ENCODE results near the gene HNRNPR. TPM values are rescaled to one million over a fixed set of nuclear protein-coding genes. Genes with fewer than 3 reads are reported as not detected.

Gene HNRNPR
- total RNA-seq, 1 donor from 2014 or later: 146 TPM

GRCh38 chr1:23354245-23354644, 10.2 kb upstream of the HNRNPR start:
- H3K27ac Mint-ChIP-seq (ENCODE audit: unreplicated experiment): no peak overlapping the region
- no peak for DNase-seq (ENCODE audit: low spot score)
- no peaks in the 10 kb centered on the region for H3K4me1 Mint-ChIP-seq (ENCODE audit: unreplicated experiment)
- TF ChIP-seq, protein P1, sequence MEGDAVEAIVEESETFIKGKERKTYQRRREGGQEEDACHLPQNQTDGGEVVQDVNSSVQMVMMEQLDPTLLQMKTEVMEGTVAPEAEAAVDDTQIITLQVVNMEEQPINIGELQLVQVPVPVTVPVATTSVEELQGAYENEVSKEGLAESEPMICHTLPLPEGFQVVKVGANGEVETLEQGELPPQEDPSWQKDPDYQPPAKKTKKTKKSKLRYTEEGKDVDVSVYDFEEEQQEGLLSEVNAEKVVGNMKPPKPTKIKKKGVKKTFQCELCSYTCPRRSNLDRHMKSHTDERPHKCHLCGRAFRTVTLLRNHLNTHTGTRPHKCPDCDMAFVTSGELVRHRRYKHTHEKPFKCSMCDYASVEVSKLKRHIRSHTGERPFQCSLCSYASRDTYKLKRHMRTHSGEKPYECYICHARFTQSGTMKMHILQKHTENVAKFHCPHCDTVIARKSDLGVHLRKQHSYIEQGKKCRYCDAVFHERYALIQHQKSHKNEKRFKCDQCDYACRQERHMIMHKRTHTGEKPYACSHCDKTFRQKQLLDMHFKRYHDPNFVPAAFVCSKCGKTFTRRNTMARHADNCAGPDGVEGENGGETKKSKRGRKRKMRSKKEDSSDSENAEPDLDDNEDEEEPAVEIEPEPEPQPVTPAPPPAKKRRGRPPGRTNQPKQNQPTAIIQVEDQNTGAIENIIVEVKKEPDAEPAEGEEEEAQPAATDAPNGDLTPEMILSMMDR (IDR thresholded peaks at IDR 0.05; ENCODE audit: unreplicated experiment): no peak
- H3K4me3 Mint-ChIP-seq (ENCODE audit: unreplicated experiment): no peak overlapping the region
- H3K27me3 Mint-ChIP-seq (ENCODE audit: unreplicated experiment): peaks cover 10% of the 10 kb centered on the region
- H3K36me3 Mint-ChIP-seq (ENCODE audit: low read depth, unreplicated experiment): peaks cover 14% of the 10 kb centered on the region
- peaks cover 8% of the 10 kb centered on the region for H3K9me3 Mint-ChIP-seq (ENCODE audit: unreplicated experiment)

DNA sequence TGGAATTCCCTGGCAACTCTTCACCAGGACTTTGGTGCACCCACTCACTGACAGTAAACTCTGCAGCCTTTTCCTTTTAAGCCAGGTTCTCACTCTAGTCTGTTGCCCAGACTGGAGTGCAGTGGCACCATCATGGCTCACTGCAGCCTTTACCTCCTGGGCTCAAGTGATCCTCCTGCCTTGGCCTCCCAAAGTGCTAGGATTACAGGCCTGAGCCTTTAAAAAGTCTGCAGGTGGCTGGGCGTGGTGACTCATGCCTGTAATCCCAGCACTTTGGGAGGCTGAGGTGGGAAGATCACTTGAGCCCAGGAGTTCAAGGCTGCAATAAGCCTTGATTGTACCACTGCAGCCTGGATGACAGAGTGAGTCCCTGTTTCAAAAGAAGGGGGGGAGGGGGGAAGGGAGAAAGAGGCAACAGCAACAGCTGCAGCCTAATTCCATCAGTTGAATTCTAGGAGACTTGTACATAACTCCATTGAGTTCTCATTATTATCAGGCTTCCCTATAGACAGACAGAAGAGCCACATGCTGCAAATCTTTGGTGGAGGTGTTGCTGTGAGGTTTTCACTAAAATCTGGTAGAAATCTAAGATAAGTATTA, 8.1 kb upstream of the HNRNPR start:
- Mint-ChIP-seq H3K36me3 (ENCODE audit: low read depth, unreplicated experiment) (peaks cover 3% of the 10 kb centered on the region), H3K9me3 (ENCODE audit: unreplicated experiment) (no peaks in the 10 kb centered on the region), H3K27ac (ENCODE audit: unreplicated experiment) (no peak overlapping the region), H3K27me3 (ENCODE audit: unreplicated experiment) (peaks cover 10% of the 10 kb centered on the region), H3K4me3 (ENCODE audit: unreplicated experiment) (no peak overlapping the region), H3K4me1 (ENCODE audit: unreplicated experiment) (no peaks in the 10 kb centered on the region)
- DNase-seq (ENCODE audit: low spot score): no peak
- TF ChIP-seq, protein P1 (IDR thresholded peaks at IDR 0.05; ENCODE audit: unreplicated experiment): no peak

DNA sequence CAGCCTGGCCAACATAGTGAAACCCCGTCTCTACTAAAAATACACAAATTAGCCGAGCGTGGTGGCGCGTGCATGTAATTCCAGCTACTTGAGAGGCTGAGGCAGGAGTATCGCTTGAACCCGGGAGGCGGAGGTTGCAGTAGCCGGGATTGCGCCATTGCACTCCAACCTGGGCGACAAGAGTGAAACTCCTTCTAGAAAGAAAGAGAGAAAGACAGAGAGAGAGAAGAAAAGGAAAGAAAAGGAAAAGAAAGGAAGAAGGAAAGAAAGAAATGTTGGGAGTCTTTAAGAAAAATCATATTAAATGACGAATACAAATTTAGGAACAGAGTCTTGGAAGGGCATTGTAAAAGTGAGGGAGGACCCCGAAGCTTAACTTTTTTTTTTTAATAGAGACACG, 1.8 kb upstream of the HNRNPR start:
- Mint-ChIP-seq H3K4me3 (ENCODE audit: unreplicated experiment) (no peak overlapping the region), H3K27me3 (ENCODE audit: unreplicated experiment) (peaks cover 3% of the 10 kb centered on the region), H3K27ac (ENCODE audit: unreplicated experiment) (no peak overlapping the region), H3K4me1 (ENCODE audit: unreplicated experiment) (peaks cover 20% of the 10 kb centered on the region), H3K9me3 (ENCODE audit: unreplicated experiment) (no peaks in the 10 kb centered on the region), H3K36me3 (ENCODE audit: low read depth, unreplicated experiment) (no peaks in the 10 kb centered on the region)
- DNase-seq (ENCODE audit: low spot score): no peak
- TF ChIP-seq, protein P1 (IDR thresholded peaks at IDR 0.05; ENCODE audit: unreplicated experiment): no peak

DNA sequence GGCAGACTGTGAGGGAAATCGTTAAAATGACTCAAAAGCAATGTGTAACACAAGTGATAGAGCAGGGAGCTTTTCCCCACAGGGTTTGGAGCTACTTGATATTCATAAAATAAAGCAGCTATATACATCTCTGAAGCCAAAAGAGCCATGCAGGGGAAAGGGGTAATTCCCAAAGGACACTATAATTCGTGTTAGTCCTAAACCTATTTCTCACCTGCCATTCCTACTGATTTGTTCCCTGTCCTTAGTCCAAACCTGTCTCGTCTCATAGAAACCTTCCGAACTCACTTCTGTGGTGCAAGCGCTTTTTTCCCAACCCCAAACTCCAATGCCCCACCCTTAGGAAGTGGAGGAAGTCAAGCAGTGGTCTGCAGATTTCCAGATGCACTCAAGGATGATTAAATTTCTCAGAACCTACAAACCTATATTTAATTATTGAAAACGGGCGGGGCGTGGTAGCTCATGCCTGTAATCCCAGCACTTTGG, 946 bp upstream of the HNRNPR start:
- Mint-ChIP-seq H3K4me1 (ENCODE audit: unreplicated experiment) (peaks cover 25% of the 10 kb centered on the region), H3K27me3 (ENCODE audit: unreplicated experiment) (no peaks in the 10 kb centered on the region), H3K4me3 (ENCODE audit: unreplicated experiment) (peak overlapping the region; percentile 93), H3K9me3 (ENCODE audit: unreplicated experiment) (no peaks in the 10 kb centered on the region), H3K36me3 (ENCODE audit: low read depth, unreplicated experiment) (no peaks in the 10 kb centered on the region), H3K27ac (ENCODE audit: unreplicated experiment) (peak overlapping the region; percentile 93)
- TF ChIP-seq, protein P1 (IDR thresholded peaks at IDR 0.05; ENCODE audit: unreplicated experiment): no peak
- no peak for DNase-seq (ENCODE audit: low spot score)

GRCh38 chr1:23343221-23344110, 618 bp downstream of the HNRNPR start:
- peak overlapping the region; percentile 84 for H3K4me3 Mint-ChIP-seq (ENCODE audit: unreplicated experiment)
- peak overlapping the region; percentile 93 for H3K27ac Mint-ChIP-seq (ENCODE audit: unreplicated experiment)
- peaks cover 28% of the 10 kb centered on the region for H3K4me1 Mint-ChIP-seq (ENCODE audit: unreplicated experiment)
- TF ChIP-seq, protein P1 (IDR thresholded peaks at IDR 0.05; ENCODE audit: unreplicated experiment): no peak
- H3K9me3 Mint-ChIP-seq (ENCODE audit: unreplicated experiment): no peaks in the 10 kb centered on the region
- DNase-seq (ENCODE audit: low spot score): peak; percentile 56
- H3K27me3 Mint-ChIP-seq (ENCODE audit: unreplicated experiment): no peaks in the 10 kb centered on the region
- H3K36me3 Mint-ChIP-seq (ENCODE audit: low read depth, unreplicated experiment): no peaks in the 10 kb centered on the region

Data from endothelial cell (in vitro differentiated cells).